Activated CD4-positive, alpha-beta T cell treated with anti-CD3 and anti-CD28 coated beads, Interleukin-2, amount 10 ng/mL, durations not matched to agents 7 days and 5 days (primary cell): ENCODE results near the gene RFTN1. TPM values are rescaled to one million over a fixed set of nuclear protein-coding genes. Genes with fewer than 3 reads are reported as not detected.

Experiments used
- CTCF ChIA-PET: fragments of 350-600 bp; sonication (Branson Sonifier 250); formaldehyde crosslinking; loops from one replicate; lab custom pipeline; 2021; ENCODE audit warnings: antibody characterized with exemption; lab: Charles Lee
- POLR2A ChIA-PET: fragments of 350-600 bp; sonication (Branson Sonifier 250); formaldehyde crosslinking; loops from one replicate; lab custom pipeline; 2021; ENCODE audit warnings: antibody characterized with exemption; lab: Charles Lee
- DNase-seq: peaks from one replicate; pipeline ENCODE4 v3.0.0-alpha.2; 2020
- H3K27ac Mint-ChIP-seq: one replicate; pipeline ENCODE4 v1.8.0; 2021; ENCODE audit warnings: mild to moderate bottlenecking, moderate library complexity, mixed read lengths
- H3K27me3 Mint-ChIP-seq: one replicate; pipeline ENCODE4 v1.8.0; 2021; ENCODE audit warnings: mixed read lengths
- H3K36me3 Mint-ChIP-seq: one replicate; pipeline ENCODE4 v1.8.0; 2021; ENCODE audit warnings: low read depth, mixed read lengths
- H3K4me1 Mint-ChIP-seq: one replicate; pipeline ENCODE4 v1.8.0; 2021; ENCODE audit warnings: mixed read lengths
- H3K4me3 Mint-ChIP-seq: one replicate; pipeline ENCODE4 v1.8.0; 2021; ENCODE audit warnings: mild to moderate bottlenecking, moderate library complexity, mixed read lengths
- H3K9me3 Mint-ChIP-seq: one replicate; pipeline ENCODE4 v1.8.0; 2021; ENCODE audit warnings: mixed read lengths
- total RNA-seq, 2 experiments: library from RNA; stranded (reverse); gene quantifications; one replicate each; pipeline ENCODE4 v1.2.3, GENCODE V29; 2021

RFTN1 gene
- total RNA-seq, 2 experiments from 2014 or later: 57.3 to 57.9 TPM

DNA sequence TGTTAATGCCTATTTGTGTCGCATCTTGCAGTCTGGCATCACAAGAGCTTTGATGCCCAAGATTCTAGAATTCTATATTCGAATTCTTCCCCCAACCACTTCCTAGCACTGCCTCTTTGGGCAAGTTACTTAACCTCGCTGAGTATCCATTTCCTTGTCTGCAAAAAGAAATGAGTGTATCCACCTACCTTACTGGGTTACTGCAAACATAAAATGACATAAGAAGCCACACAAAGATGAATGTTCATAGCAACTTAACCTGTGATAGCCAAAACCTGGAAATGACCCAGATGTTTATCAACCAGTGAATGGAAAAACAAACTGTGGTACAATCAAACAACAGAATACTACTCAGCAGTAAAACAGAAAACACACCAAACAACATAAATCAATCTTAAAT lies 24.9 kb downstream of the RFTN1 start:
- Mint-ChIP-seq H3K9me3 (no peaks in the 10 kb centered on the region), H3K27ac (no peak overlapping the region), H3K36me3 (peaks cover 78% of the 10 kb centered on the region), H3K27me3 (no peaks in the 10 kb centered on the region), H3K4me3 (no peak overlapping the region), H3K4me1 (peaks cover 44% of the 10 kb centered on the region)
- POLR2A ChIA-PET: no interaction called here
- no peak for DNase-seq
- CTCF ChIA-PET: interaction anchor here (0.6 to 0.7 kb wide), 2 partner anchors 451 to 823 kb away, joined by 3 read pairs; no protein-coding TSS in a partner anchor

GRCh38 chr3:16487511-16488175 lies 25.9 kb downstream of the RFTN1 start:
- Mint-ChIP-seq H3K36me3 (peaks cover 81% of the 10 kb centered on the region), H3K4me3 (no peak overlapping the region), H3K4me1 (peaks cover 54% of the 10 kb centered on the region), H3K27me3 (no peaks in the 10 kb centered on the region), H3K27ac (no peak overlapping the region), H3K9me3 (no peaks in the 10 kb centered on the region)
- ChIA-PET POLR2A (no interaction called here), CTCF (interaction anchor here (0.6 to 2.5 kb wide), 3 partner anchors 8 to 824 kb away, joined by 3 to 9 read pairs (median 3); no protein-coding TSS in a partner anchor)
- DNase-seq: no peak

GRCh38 chr3:16486951-16487480 lies 26.5 kb downstream of the RFTN1 start:
- CTCF ChIA-PET: interaction anchor here (2.5 kb wide), 1 partner anchor 9 kb away, joined by 9 read pairs; no protein-coding TSS in a partner anchor

DNA sequence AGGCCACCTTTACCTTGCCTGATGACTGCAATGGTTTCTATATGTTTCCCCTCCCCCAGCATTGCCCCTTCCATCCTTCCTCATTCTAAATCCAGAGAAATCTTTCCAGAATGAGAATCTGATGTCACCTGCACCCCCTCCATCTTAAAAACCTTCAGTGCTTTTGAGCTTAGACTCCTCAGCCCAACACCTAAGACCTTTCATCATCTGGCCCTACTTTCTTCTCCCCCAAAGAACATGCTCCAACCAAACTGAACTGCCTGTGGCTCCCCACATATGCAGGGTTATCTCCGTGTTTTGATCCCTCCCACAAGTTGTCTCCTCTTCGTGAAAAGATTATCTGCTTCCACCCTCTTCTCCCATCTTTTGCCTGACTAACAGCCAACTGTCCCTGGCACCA lies 27.3 kb downstream of the RFTN1 start:
- peaks cover 75% of the 10 kb centered on the region for H3K36me3 Mint-ChIP-seq
- no peak overlapping the region for H3K4me3 Mint-ChIP-seq
- no peaks in the 10 kb centered on the region for H3K27me3 Mint-ChIP-seq
- H3K9me3 Mint-ChIP-seq: no peaks in the 10 kb centered on the region
- H3K4me1 Mint-ChIP-seq: peaks cover 69% of the 10 kb centered on the region
- no peak for DNase-seq
- CTCF ChIA-PET: interaction anchor here (2.5 kb wide), 1 partner anchor 10 kb away, joined by 9 read pairs; no protein-coding TSS in a partner anchor
- peak overlapping the region; percentile 21 for H3K27ac Mint-ChIP-seq
- POLR2A ChIA-PET: interaction anchor here (1.5 kb wide), 1 partner anchor 12 kb away, joined by 5 read pairs; no protein-coding TSS in a partner anchor

More at GRCh38 chr3:16486951-16487480, 26.5 kb downstream of the RFTN1 start:
- Mint-ChIP-seq H3K36me3 (peaks cover 75% of the 10 kb centered on the region), H3K27ac (no peak overlapping the region), H3K27me3 (no peaks in the 10 kb centered on the region), H3K9me3 (no peaks in the 10 kb centered on the region), H3K4me3 (no peak overlapping the region), H3K4me1 (peaks cover 61% of the 10 kb centered on the region)
- POLR2A ChIA-PET: no interaction called here
- no peak for DNase-seq

- H3K27me3 Mint-ChIP-seq: no peaks in the 10 kb centered on the region
- DNase-seq: no peak
- no peaks in the 10 kb centered on the region for H3K9me3 Mint-ChIP-seq
- ChIA-PET POLR2A (interaction anchor here (1.5 kb wide), 1 partner anchor 13 kb away, joined by 5 read pairs; no protein-coding TSS in a partner anchor), CTCF (interaction anchor here (2.5 kb wide), 1 partner anchor 10 kb away, joined by 9 read pairs; no protein-coding TSS in a partner anchor)
- no peak overlapping the region for H3K27ac Mint-ChIP-seq
- H3K4me3 Mint-ChIP-seq: no peak overlapping the region
- H3K36me3 Mint-ChIP-seq: peaks cover 71% of the 10 kb centered on the region
- peaks cover 76% of the 10 kb centered on the region for H3K4me1 Mint-ChIP-seq
Observed at GRCh38 chr3:16485395-16485992, 28.0 kb downstream of the RFTN1 start.

GRCh38 chr3:16484984-16485383 lies 28.5 kb downstream of the RFTN1 start:
- H3K4me1 Mint-ChIP-seq: peaks cover 78% of the 10 kb centered on the region
- no peak for DNase-seq
- no peaks in the 10 kb centered on the region for H3K9me3 Mint-ChIP-seq
- no peak overlapping the region for H3K27ac Mint-ChIP-seq
- peaks cover 72% of the 10 kb centered on the region for H3K36me3 Mint-ChIP-seq
- H3K27me3 Mint-ChIP-seq: no peaks in the 10 kb centered on the region
- POLR2A ChIA-PET: interaction anchor here (1.5 kb wide), 1 partner anchor 14 kb away, joined by 5 read pairs; no protein-coding TSS in a partner anchor
- CTCF ChIA-PET: interaction anchor here (1.2 to 1.9 kb wide), 2 partner anchors 10 to 12 kb away, joined by 3 to 12 read pairs; no protein-coding TSS in a partner anchor
- H3K4me3 Mint-ChIP-seq: no peak overlapping the region

DNA sequence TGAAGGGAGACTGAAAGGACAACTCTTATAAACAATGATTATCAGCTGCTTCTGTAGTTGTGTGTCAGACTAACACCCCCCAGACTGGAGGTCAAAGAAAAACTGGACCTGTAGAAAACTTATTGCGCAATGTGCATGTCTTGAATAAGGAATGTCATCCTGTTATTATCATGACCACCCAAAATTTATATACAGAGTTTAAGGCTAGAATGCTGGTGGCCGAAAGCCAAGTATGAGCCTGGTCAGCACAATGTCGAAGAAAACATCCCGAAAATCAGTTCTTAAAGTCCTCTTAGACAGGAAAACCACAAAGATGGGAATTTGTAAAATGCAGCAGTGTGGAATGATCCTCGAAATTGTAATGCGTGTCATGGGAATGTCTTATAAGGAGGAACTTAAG lies 29.3 kb downstream of the RFTN1 start:
- ChIA-PET POLR2A (no interaction called here), CTCF (interaction anchor here (1.2 to 1.9 kb wide), 2 partner anchors 11 to 12 kb away, joined by 3 to 12 read pairs; no protein-coding TSS in a partner anchor)
- H3K36me3 Mint-ChIP-seq: peaks cover 72% of the 10 kb centered on the region
- H3K4me1 Mint-ChIP-seq: peaks cover 76% of the 10 kb centered on the region
- DNase-seq: no peak
- no peak overlapping the region for H3K27ac Mint-ChIP-seq
- H3K27me3 Mint-ChIP-seq: no peaks in the 10 kb centered on the region
- no peak overlapping the region for H3K4me3 Mint-ChIP-seq
- H3K9me3 Mint-ChIP-seq: no peaks in the 10 kb centered on the region

DNA sequence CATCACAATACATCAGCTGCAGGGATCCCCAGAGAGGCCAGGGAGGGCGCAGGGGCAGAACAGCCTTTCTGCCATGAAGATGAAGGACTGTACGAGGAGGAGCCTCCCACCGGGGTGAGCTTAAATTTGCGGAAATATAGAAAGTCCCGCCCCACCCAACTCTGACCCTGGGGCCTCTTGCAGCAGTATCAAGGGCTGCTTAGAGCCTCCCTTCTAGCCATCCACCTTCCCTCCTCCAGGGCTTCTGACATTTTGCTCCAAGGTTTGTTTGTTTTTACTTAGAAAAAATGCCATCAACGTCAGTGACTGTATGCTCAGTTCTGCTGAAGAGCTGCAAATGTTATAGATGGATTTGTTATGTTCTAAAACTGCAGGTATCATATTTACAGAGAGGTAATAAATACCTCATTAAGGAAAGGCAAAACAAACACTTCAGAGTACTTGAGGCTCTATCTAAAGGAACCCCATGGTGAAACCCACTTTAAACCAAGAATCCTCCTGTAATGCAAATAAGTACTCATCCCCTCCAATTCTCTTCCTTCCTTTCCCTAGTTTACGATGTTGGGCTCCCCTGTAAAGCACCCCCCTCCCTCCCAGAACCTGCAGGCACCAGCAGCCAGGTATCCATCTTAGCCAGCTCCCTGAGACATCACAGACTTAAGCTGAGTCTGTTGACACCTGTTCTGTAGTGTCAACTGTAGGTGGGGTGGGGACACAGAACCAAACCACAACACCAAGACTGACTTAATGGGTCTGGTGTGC lies 30.5 kb downstream of the RFTN1 start:
- CTCF ChIA-PET: interaction anchor here (1.9 to 2.1 kb wide), 2 partner anchors 12 to 14 kb away, joined by 10 to 12 read pairs; no protein-coding TSS in a partner anchor
- Mint-ChIP-seq H3K4me1 (peaks cover 77% of the 10 kb centered on the region), H3K4me3 (peak overlapping the region; percentile 15), H3K9me3 (peaks cover 2% of the 10 kb centered on the region), H3K27me3 (no peaks in the 10 kb centered on the region), H3K27ac (peak overlapping the region; percentile 89), H3K36me3 (peaks cover 74% of the 10 kb centered on the region)
- POLR2A ChIA-PET: interaction anchor here (0.6 kb wide), 1 partner anchor 72 kb away, joined by 8 read pairs; no protein-coding TSS in a partner anchor
- peak; percentile 59 for DNase-seq

DNA sequence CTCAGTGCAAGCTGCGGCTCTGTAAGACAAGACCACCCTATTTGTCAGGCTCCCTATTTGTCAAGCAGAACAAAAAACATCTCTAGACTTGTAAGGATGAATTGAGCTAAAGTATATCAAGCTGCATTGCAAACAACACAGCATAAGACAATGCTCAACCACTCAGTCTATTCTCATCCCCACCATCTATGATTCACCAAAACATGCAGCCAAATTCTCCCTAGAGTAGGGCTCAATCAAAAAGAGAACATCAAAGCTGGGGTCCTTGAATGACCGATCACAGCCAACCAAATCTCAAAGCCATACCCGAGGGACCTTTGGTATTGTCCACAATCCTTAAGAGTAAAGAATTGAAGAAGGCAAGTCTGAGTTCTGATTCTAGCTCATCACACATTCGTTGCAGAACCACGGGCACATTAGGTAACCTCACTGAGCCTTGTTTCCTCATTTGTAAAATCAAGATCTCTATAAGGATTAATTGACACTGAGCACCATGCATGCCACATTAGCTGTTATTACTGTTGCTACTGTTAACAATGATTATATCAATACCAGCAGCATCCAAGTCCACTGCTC lies 31.2 kb downstream of the RFTN1 start:
- peaks cover 2% of the 10 kb centered on the region for H3K9me3 Mint-ChIP-seq
- POLR2A ChIA-PET: interaction anchor here (0.6 to 1.0 kb wide), 2 partner anchors 30 to 73 kb away, joined by 3 to 8 read pairs; no protein-coding TSS in a partner anchor
- no peaks in the 10 kb centered on the region for H3K27me3 Mint-ChIP-seq
- DNase-seq: no peak
- H3K27ac Mint-ChIP-seq: peak overlapping the region; percentile 89
- peak overlapping the region; percentile 15 for H3K4me3 Mint-ChIP-seq
- H3K36me3 Mint-ChIP-seq: peaks cover 73% of the 10 kb centered on the region
- H3K4me1 Mint-ChIP-seq: peaks cover 81% of the 10 kb centered on the region
- CTCF ChIA-PET: interaction anchor here (1.4 to 2.1 kb wide), 2 partner anchors 14 to 192 kb away, joined by 6 to 10 read pairs; no protein-coding TSS in a partner anchor

GRCh38 chr3:16481546-16481897 lies 32.0 kb downstream of the RFTN1 start:
- H3K4me1 Mint-ChIP-seq: peaks cover 84% of the 10 kb centered on the region
- no peaks in the 10 kb centered on the region for H3K27me3 Mint-ChIP-seq
- ChIA-PET CTCF (interaction anchor here (1.4 to 2.1 kb wide), 2 partner anchors 15 to 191 kb away, joined by 6 to 10 read pairs; no protein-coding TSS in a partner anchor), POLR2A (interaction anchor here (1.0 kb wide), 1 partner anchor 31 kb away, joined by 3 read pairs; no protein-coding TSS in a partner anchor)
- peaks cover 2% of the 10 kb centered on the region for H3K9me3 Mint-ChIP-seq
- peak overlapping the region; percentile 51 for H3K4me3 Mint-ChIP-seq
- no peak for DNase-seq
- H3K36me3 Mint-ChIP-seq: peaks cover 71% of the 10 kb centered on the region
- H3K27ac Mint-ChIP-seq: peak overlapping the region; percentile 89

DNA sequence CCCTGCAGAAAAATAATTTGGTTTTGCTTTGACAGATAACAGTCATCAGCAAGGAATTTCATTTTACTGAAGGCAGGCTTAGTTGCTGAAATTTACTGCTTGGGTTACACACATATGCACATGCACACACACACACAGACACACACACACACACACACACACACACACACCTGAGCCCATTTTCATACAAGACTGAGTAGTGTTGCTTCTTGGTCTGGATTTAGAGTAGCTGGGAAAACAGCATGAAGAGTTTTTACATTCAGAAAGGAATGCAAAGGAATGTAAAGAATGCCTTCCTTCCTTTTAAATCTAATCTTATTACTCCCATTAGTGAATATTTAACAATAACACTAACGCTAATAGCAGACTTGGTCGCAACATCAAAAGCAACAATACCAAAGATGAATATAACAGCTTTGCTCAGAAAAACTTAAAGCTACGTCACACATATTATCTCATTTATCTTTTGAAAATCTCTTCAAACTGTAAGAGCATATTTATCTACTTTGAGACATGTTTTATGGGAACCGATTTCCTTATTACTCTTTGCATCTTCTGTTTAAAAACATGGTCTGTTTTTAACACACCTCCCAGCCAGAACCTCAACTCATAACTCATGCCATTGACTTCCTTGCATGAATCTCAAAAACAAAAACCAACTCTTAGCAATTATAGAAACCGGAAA lies 32.5 kb downstream of the RFTN1 start:
- H3K4me1 Mint-ChIP-seq: peaks cover 84% of the 10 kb centered on the region
- peak overlapping the region; percentile 51 for H3K4me3 Mint-ChIP-seq
- peaks cover 2% of the 10 kb centered on the region for H3K9me3 Mint-ChIP-seq
- POLR2A ChIA-PET: interaction anchor here (0.6 to 1.0 kb wide), 2 partner anchors 31 to 1111 kb away, joined by 3 read pairs; no protein-coding TSS in a partner anchor
- H3K27ac Mint-ChIP-seq: peak overlapping the region; percentile 89
- CTCF ChIA-PET: interaction anchor here (1.4 to 2.1 kb wide), 3 partner anchors 16 to 190 kb away, joined by 3 to 10 read pairs (median 6); no protein-coding TSS in a partner anchor
- no peaks in the 10 kb centered on the region for H3K27me3 Mint-ChIP-seq
- H3K36me3 Mint-ChIP-seq: peaks cover 71% of the 10 kb centered on the region
- no peak for DNase-seq
